NCI-H187 treated with DMSO at 0.1 percent for 48 hours (cell line): ENCODE measurements around the gene DCAF8.
A peak's percentile ranks its signal among the peaks of the same experiment; 100 is the strongest.

Experiments used
- DNase-seq: peaks from one replicate; lab custom pipeline; 2025; lab: John Stamatoyannopoulos, UW

DCAF8 gene

DNA sequence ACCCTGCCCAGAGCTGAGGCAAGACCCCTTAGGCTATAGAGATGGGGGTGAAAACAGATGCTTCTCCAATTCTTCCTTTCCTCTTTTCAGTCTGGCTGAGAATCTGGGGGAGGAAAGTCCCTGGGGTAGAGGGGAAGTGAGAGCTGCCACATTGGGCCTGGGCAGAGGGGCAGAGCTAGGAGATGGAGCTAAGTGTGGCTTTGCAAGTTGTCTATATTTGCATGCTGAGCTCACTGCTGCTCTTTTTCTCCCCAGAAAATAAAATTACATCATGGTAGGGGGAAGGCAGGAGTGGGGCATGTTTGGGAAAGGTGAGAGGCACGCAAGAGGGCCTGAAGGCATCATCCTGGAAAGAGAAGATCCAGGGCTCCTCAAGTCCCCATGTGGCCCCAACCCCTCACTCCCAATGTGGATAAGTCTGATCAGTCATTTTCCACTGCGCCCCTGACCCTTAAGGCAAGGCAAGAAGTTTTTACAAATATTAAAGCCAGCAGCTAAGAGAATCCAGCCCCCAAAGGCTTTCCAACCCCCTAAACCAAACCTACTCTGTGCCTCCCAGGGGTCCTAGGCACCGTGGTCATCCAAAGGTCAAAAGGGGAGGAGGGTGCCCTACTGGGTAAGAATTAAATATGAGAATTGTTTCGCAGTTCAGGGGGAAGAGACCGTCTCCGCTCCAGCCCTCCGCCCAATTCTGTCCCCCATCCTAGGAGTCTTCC, 57.7 kb downstream of the DCAF8 start:
- DNase-seq = no peak

GRCh38 chr1:160200786-160201185, 61.6 kb downstream of the DCAF8 start:
- no peak for DNase-seq

GRCh38 chr1:160197231-160197630, 65.1 kb downstream of the DCAF8 start:
- DNase-seq = no peak

DNA sequence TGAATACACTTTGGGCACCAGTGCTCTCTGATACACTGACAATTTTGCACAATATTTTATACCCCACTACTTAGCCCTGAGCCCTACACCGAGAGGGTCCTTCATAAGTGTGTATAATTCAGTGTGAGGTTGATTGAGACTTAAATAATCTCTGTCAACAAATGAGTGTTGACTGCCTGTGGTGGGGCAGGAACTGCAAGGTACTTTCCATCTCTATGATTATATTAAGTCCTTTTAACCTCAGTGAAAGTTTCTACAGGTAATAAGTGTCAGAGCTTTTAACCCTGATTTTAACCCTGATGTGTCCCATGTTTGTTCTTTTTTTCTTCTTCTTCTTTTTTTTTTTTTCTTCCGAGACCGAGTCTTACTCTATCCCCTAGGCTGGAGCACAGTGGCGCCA, 66.2 kb downstream of the DCAF8 start:
- DNase-seq = no peak

GRCh38 chr1:160194737-160195059, 67.7 kb downstream of the DCAF8 start:
- no peak for DNase-seq

- no peak for DNase-seq
These were observed 68.3 kb downstream of the DCAF8 start for GRCh38 chr1:160193832-160194736.

DNA sequence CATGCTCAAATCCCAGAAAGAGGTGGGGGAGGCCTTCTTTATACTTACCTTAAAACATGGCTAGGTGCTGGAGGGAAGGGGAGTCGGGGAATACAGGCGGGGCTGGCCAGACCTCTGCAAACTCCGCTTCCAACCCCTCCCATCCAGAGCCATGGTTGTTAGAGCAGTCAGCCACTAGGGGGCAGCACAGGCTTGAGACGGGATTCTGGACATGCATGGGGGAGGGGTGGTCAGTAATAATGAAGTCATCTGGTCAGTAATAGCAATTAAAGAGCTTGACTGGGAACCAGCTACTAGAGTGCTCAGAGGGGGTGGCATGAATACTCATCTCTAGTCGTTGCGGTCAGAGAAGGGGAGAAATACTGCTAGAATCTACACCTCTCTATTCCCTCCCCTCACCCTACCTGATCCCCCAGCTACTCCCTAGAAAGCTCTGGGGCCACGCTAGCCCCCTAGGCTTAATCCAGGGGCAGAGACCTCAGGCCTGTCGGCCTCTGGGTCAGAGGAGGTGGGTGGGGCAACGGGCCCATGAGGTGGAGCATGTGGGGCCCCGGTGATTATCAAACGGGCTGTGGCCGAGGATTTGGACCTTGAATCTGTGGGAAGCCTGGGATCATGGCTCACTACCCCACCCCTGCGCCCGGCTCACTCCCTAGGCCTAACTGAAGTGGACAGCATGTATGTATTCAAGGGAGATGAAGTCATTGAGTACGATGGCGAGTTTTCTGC, 69.1 kb downstream of the DCAF8 start:
- peak; percentile 74 for DNase-seq

GRCh38 chr1:160192234-160192633, 70.1 kb downstream of the DCAF8 start:
- no peak for DNase-seq

- DNase-seq = no peak
These were observed 70.6 kb downstream of the DCAF8 start for GRCh38 chr1:160191756-160192155.

GRCh38 chr1:160189649-160190625, 72.4 kb downstream of the DCAF8 start, which contains the start of gene CASQ1:
TSS of gene CASQ1 (plus strand) at chr1:160190575. CDS start at chr1:160190752, 177 bp downstream.
- DNase-seq = no peak

- DNase-seq = no peak
These were observed 74.0 kb downstream of the DCAF8 start for GRCh38 chr1:160188341-160188740.

GRCh38 chr1:160187407-160187806, 74.9 kb downstream of the DCAF8 start:
- DNase-seq = no peak

DNA sequence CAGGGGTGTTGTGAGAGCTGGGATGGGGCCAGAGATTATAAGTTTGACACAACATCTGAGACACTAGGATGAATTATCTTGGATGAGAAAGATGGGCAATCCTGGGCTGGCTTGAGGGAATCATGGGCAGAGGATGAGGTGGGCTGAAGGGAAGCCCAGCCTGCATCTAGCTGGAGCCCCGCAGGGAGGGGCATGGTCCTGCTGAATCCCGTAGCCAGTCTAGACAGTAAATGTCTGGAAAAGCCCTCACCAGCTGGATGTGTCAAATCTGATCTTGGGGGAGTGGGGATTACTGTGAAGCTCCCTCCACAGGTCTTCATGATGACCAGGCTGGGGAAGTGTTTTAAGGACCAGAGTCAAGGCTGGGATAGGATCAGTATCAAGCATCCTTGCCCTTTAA, 75.6 kb downstream of the DCAF8 start:
- no peak for DNase-seq

- DNase-seq = no peak
These were observed 76.1 kb downstream of the DCAF8 start for GRCh38 chr1:160186246-160186645.

- DNase-seq = no peak
These were observed 83.0 kb downstream of the DCAF8 start for GRCh38 chr1:160179336-160179735.

DNA sequence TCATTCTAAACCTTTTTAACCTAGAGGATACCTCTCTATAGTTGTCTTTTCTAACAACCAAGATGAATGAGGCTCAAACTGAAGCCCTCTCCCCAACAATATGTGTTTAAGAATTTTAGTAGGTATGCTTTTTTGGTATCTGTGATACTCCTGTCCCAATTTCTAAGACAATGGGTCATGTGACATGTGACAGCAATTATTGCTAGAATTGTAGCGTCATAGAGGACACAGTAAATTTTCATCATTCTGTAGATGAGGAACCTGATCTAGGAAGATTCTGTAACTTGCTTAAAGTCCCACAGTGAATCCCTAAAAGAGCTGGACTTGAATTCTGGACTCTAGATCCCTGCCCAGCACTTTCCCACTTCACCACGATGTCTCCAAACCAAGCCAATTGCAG, 83.6 kb downstream of the DCAF8 start:
- no peak for DNase-seq

GRCh38 chr1:160177667-160178066, 84.7 kb downstream of the DCAF8 start:
- DNase-seq = no peak

- no peak for DNase-seq
These were observed 85.1 kb downstream of the DCAF8 start for GRCh38 chr1:160177231-160177630.

GRCh38 chr1:160171980-160172379, 90.4 kb downstream of the DCAF8 start:
- DNase-seq = no peak

GRCh38 chr1:160171354-160171753, 91.0 kb downstream of the DCAF8 start:
- DNase-seq = no peak
